GM19463 (cell line): ENCODE measurements around the gene TMEM26.

ENCODE experiments used
- ATAC-seq: cut with Tn5 transposase; IDR thresholded peaks from one replicate; pipeline ENCODE4 v1.9.1; 2021; ENCODE audit warnings: mild to moderate bottlenecking, moderate library complexity; ENCODE audit not compliant: unreplicated experiment

The TMEM26 gene

DNA sequence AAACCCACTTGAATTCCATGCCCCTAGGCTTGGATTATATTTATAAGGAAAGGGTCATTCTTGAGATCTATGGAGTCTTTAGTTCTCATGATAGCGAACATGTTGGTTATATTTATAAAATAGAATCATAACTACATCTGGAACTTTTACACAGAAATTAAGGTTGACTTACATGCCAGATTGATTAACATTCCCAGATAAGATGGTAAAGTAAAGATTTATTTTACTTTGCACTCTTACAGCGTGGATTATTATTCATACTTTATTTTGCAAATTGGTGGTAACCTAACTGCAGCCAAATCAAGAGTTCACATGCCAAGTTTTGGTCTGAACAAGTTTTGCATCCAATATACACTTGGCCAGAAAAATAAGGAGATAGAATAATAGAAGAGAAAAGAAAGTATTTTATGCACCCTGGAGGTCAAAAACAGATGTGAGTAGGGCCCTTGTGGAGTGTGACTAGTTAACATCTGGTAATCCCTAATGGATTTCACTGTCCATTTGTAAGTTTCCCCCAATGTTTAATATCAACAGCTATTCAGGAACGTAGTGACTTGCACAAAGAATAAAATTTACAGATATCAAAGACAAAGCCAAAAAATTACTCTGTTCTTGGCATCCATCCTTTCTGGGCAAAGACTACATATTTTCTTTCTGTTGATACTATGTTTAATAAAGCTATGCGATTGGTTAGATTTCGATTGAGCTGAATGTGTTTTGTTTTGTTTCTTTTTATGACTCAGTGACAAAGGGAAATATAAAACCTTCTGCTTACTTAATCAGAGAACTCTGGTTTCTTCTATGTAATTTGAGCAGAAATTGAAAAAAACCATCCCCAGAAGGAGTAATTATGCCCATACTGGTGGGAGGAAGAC, 10.1 kb upstream of the TMEM26 start:
- no peak for ATAC-seq

GRCh38 chr10:61460835-61461234, 7.7 kb upstream of the TMEM26 start:
- no peak for ATAC-seq

DNA sequence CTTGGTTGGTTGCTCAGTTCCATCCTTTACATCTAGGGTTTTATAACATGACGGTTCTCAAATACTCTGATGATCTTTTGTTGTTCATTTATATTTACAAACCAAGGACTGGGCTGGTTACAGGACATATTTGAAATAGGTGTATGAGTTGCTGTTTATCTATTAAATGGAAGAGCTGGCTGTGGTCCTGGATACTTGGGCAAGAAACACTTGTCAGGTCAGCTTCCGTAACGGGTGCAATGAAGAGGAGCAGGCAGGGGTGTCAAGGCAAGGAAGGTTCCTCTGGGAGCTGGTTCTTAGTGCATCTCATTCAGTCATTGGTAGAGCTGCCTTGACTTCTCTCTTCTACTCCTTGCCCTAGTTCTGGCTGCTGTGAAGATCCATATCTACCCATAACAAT, 4.8 kb upstream of the TMEM26 start:
- no peak for ATAC-seq

- ATAC-seq, result no peak
Observed at GRCh38 chr10:61456095-61456789, 3.1 kb upstream of the TMEM26 start.

DNA sequence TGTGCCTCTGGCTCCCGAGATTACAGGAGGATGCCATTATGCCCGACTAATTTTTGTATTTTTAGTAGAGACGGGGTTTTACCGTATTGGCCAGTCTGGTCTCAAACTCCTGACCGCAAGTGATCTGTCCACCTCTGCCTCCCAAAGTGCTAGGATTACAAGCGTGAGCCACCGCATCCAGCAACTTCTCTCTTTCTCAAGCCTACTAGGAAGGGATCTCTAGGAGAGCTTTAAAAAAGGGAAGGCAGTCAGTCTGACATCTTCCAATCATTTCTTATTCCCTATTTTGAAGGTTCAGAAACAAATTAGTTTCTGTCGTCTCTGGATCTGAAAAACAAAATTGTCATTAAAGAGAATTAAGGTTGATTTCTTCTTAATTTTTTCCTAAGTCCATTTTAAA, 2.5 kb upstream of the TMEM26 start:
- no peak for ATAC-seq

- ATAC-seq, result no peak
Observed at GRCh38 chr10:61454541-61454940, 1.4 kb upstream of the TMEM26 start.

DNA sequence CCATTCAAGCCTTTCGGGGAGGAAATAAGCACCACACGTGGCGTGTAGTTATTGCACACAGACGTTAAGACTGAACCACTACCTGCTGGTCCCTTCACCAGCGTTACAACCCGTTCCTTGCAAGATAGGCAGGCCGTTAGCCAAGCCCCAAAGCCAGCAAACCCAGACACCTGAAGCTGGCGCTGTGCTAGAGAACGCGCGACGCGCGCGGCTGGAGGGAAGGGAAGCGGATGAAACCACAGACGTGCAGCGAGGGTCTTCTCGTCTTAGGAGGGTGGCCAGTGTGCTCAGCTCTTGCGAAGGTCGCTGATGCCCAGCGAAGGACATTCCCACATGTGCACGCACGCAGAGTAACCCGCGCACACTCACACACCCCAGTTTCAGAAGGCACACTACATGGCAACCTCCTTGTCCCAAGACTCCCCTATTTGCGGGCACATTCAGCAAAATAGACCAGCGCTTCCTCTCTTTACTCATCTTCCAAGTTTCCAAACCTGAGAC, 980 bp downstream of the TMEM26 start:
- no peak for ATAC-seq

- no peak for ATAC-seq
Observed at GRCh38 chr10:61451357-61451756, 1.8 kb downstream of the TMEM26 start.

DNA sequence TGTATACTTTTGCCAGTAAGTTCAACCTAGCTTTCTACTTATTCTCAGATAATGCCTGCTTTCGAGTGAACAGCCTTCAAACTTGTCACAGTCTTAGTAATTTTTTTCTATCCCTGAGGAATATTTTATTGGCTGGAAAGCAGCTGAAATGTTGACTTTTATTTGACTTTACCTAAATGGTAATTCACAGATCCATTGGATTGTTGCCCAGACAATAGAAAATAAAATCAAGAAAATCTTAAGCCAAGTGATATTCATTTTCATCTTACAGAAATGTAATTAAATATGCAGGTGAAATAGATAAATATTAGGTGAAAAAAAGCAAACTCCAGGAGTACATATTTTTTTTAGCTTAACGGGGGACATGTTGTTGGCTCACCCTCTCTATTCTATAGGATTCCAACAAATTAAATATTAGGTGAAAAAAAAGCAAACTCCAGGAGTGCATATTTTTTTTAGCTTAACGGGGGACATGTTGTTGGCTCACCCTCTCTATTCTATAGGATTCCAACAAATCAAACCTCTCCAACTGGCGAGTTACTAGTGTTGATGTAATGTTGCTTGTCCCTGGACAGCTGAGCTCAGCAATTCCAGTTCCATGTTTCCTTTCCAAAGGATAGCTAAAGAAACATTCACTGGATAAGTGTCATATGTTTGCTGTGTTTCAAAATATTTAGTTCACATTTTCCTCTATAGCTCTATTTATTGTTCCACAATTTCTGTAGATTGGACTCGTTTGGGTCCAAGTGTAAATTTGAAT, 4.2 kb downstream of the TMEM26 start:
- ATAC-seq, result no peak

GRCh38 chr10:61448091-61448490, 5.1 kb downstream of the TMEM26 start:
- ATAC-seq, result no peak

DNA sequence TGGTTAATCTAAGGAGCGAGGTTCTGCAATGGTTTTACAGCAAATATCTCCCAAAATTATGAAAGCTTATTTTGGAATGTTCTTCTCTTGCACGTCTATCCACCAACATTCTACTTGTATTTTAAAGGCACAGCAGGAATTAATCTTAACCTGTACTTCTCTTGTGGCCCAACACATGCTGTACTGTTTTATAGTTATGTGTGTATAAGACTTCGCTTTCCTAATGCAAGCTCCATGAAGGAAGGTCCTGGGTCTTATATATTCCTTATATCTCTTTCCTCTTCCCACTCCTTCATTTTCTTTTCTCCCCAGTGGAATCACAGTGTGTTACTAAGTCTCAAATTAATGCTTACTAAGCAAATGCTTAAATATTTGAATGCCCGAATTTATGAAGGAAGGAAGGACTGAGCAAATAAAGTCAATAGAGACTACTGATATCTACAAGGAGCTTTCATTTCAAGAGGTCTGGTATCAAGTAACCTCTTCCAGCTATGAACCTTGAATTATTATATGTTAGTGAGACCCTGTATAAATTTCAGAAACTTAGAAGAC, 14.0 kb downstream of the TMEM26 start:
- ATAC-seq, result no peak

- ATAC-seq, result no peak
Observed at GRCh38 chr10:61438141-61438988, 14.8 kb downstream of the TMEM26 start.

GRCh38 chr10:61423178-61423577, 30.0 kb downstream of the TMEM26 start:
- no peak for ATAC-seq

- ATAC-seq, result no peak
Observed at GRCh38 chr10:61417661-61418060, 35.5 kb downstream of the TMEM26 start.

DNA sequence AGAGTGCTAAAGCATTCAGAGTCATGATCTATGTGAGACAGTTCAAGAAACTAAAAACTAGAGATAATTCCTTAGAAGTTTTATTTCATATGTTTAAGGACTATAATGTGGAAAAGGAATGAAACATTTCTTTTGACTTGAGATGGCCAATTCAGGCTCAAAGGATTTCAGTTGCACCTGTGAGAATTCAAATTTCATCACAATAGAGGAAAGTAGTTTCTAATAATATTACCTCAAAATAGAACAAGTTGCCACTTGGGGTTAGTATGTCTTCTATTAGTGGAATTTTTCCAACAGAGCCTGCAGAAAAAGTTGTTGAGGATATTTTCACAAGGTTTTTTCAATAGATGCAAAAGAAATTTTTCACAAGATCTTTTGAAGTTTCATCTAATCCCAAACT, 37.4 kb downstream of the TMEM26 start:
- no peak for ATAC-seq

GRCh38 chr10:61411706-61412105, 41.5 kb downstream of the TMEM26 start:
- no peak for ATAC-seq

DNA sequence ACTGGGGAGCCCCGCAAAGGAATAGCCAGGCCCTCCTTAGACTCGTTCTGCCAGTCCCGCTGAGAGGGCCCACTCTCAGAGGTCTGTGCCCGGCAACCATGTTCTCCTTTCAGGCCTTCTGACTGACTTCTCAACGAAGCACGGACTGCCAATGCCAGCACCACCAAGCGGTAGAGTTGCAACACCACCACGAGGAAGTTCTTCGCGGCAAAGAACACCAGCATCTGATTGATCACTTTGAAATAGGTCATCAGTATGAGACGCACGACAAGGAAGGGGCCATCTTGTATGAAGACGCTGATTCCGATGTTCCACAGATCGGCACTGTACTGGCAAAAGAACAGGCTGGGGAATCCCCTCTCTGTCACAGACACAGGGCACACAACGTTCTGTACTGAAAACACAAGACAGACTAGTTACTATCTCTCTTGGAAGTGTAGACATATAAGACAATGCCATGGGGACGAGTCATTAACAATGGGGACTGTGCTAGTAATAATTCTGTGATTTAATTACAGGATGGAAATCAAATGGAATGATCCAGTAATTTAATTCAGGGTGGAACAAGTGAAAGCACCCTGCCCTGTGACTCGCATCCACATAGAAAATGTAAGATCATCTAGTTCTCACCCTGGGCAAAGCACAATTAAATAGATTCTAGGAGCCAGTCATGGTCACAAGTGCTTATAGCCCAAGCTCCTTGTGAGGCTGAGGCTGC, 42.7 kb downstream of the TMEM26 start:
- ATAC-seq, result no peak

GRCh38 chr10:61409157-61409556, 44.0 kb downstream of the TMEM26 start:
- ATAC-seq, result no peak

GRCh38 chr10:61408105-61408504, 45.1 kb downstream of the TMEM26 start:
- ATAC-seq, result no peak

DNA sequence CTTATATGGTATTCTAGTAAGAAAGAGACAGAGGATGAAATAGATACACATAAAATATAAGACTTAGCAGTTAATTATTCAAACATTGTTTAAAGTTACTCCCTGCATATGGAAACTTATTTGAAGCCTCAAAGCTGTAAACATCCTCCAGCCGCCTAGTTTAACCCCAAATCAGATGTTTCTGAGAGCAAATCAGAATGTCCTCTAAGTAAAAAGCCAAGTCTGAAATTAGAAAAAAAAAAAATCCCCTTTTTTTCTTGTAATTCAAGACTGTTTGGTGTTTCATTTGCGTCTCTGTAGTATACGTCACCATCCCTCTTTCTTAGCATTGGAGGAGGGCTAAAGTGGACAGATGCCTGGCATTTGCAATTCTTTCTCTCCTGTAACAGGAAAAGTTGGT, 46.4 kb downstream of the TMEM26 start:
- ATAC-seq, result no peak
